GM19372 (cell line): Measurements from ENCODE around the gene LRRC17.
"Not testable (repeated sequence)": the region's sequence is repeated elsewhere in the genome, so short reads cannot be mapped to it uniquely, and the experiment has no call there.

Experiments used
- ATAC-seq: cut with Tn5 transposase; IDR thresholded peaks from one replicate; pipeline ENCODE4 v1.9.1; 2021; ENCODE audit warnings: mild to moderate bottlenecking, low read depth, moderate library complexity; ENCODE audit not compliant: unreplicated experiment

LRRC17 gene

GRCh38 chr7:102897211-102897631 is 15.6 kb upstream of the LRRC17 start:
- no peak for ATAC-seq

GRCh38 chr7:102897856-102898531 is 14.8 kb upstream of the LRRC17 start:
- no peak for ATAC-seq

- ATAC-seq, result no peak
These were observed 14.3 kb upstream of the LRRC17 start for GRCh38 chr7:102898532-102898859.

GRCh38 chr7:102902052-102902451 is 10.7 kb upstream of the LRRC17 start:
- not testable (repeated sequence) for ATAC-seq

GRCh38 chr7:102903576-102903975 is 9.2 kb upstream of the LRRC17 start:
- not testable (repeated sequence) for ATAC-seq

- ATAC-seq, result no peak
These were observed 4.1 kb upstream of the LRRC17 start for GRCh38 chr7:102908676-102909075.

- no peak for ATAC-seq
These were observed 1.0 kb downstream of the LRRC17 start for GRCh38 chr7:102913826-102914225.

GRCh38 chr7:102914585-102914984 is 1.8 kb downstream of the LRRC17 start:
- ATAC-seq, result no peak

GRCh38 chr7:102916426-102916825 is 3.6 kb downstream of the LRRC17 start:
- ATAC-seq, result no peak

- ATAC-seq, result no peak
These were observed 4.1 kb downstream of the LRRC17 start for GRCh38 chr7:102916881-102917280.

- ATAC-seq, result no peak
These were observed 4.9 kb downstream of the LRRC17 start for GRCh38 chr7:102917436-102918353.

GRCh38 chr7:102918845-102919244 is 6.0 kb downstream of the LRRC17 start:
- ATAC-seq, result no peak

- ATAC-seq, result no peak
These were observed 13.4 kb downstream of the LRRC17 start for GRCh38 chr7:102925976-102926782.

- ATAC-seq, result no peak
These were observed 14.0 kb downstream of the LRRC17 start for GRCh38 chr7:102926783-102927140.

- no peak for ATAC-seq
These were observed 14.6 kb downstream of the LRRC17 start for GRCh38 chr7:102927312-102927933.

GRCh38 chr7:102931757-102932156 is 19.0 kb downstream of the LRRC17 start:
- ATAC-seq, result no peak

- ATAC-seq, result no peak
These were observed 21.0 kb downstream of the LRRC17 start for GRCh38 chr7:102933763-102934162.

GRCh38 chr7:102934239-102934638 is 21.4 kb downstream of the LRRC17 start:
- no peak for ATAC-seq

- ATAC-seq, result no peak
These were observed 21.9 kb downstream of the LRRC17 start for GRCh38 chr7:102934701-102935100.

GRCh38 chr7:102935450-102936115 is 22.8 kb downstream of the LRRC17 start:
- no peak for ATAC-seq
